Medulla oblongata (tissue), 1 donor: ENCODE data around the gene FOXN3.
A peak's percentile ranks its signal among the peaks of the same experiment; 100 is the strongest.
"Not testable (repeated sequence)": the region's sequence is repeated elsewhere in the genome, so short reads cannot be mapped to it uniquely, and the experiment has no call there.

Experiments used
- DNase-seq: peaks from one replicate; pipeline ENCODE4 v3.0.0-alpha.2; 2015; ENCODE audit errors: extremely low spot score

Gene FOXN3

DNA sequence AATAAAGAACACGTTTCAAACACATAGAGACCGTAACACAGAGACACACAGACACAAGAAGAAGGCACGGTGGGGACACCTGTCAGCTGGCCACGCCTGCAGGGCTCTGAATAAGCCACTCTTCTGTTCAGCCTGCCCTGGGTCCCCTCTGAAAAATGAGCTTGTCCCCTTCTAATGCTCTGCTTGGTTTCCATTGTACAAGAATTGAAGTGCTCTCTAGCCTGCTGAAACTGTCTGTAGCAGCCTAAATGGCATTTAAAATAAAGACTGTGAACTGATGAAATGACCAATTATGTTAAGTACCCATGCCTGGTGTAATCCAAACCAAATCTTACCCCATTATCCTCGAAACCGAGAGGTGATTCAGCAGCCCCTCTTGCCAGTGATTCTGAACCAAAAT lies 139.8 kb downstream of the FOXN3 start:
- no peak for DNase-seq

DNA sequence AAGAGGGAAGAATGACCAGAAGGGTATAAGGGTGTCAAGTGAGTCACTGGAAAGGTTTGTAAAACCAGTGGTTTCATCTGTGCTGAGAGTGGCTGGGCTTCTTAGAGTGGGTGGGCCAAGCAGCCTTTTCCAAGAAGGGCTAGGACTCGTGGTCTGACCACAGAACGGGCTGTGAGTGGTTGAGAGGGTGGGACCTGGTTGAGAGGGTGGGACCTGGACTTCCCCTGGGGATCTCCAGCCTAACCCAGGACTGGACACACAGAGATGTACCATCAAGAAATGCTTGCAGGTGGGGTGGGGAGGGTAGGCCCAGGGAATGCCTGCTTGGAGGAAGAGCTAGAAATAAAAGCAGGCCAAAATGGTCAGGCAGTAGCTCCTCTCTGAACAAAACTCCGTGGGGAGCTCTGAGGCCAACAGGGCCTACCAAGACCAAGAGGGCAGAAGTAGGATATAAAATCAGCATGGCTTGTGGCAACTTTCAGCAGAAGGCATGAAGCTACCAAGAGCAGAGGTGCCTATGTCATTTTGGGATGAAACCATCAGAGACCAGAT lies 140.5 kb downstream of the FOXN3 start:
- DNase-seq, result no peak

DNA sequence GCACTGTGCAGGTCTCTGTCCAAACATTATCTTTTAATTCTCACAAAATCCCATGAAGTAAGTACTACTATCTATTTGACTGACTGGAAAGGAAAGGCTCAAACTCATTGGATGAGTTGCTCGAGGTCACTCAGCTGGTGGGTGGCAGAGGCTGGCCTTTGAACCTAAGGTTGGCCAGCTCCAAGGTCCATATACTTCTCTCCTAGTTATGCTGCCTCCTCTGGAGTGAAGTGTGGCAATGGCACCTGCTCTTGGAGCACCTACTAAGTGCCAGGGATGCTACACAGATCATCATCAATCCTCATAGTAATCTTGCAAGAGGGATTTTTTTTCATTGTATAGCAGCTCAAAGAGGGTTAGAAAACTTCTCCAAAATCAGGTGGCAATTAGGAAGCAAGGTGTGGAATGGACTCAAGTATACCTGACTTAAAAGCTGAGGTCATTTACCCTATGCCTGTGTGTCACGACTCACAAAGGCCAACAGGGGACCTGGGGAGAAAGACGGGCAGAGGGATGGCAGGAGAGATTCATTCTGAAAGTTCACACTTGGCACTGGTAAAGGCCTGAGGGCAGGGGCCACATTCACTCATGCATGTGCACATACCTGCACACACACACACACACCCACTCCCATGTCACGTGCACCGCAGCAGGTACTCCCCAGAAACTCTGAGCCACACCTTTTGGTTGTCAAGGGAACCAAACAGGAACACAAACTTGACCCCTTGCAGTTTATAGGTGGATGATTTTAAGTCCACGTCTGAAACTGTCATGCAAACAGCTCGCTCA lies 146.4 kb downstream of the FOXN3 start:
- no peak for DNase-seq

DNA sequence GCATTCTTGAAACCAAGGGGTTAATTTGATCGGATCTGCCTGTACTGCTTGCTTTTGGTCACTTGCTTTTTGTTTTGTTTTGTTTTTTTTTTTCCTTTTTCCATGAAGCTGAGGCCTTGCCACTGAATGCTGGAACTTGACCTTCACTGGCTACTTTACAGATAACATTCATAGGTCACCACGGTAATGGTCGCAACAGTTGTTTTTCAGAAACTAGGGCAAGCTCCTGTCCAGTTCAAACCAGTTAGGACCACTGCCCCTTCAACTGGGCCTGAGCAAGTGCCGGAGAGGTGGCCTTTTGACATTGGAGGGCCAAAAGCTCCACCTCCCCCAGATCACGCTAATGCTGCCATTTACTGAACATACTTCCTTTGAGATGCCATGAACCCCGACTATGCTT lies 147.6 kb downstream of the FOXN3 start:
- no peak for DNase-seq

DNA sequence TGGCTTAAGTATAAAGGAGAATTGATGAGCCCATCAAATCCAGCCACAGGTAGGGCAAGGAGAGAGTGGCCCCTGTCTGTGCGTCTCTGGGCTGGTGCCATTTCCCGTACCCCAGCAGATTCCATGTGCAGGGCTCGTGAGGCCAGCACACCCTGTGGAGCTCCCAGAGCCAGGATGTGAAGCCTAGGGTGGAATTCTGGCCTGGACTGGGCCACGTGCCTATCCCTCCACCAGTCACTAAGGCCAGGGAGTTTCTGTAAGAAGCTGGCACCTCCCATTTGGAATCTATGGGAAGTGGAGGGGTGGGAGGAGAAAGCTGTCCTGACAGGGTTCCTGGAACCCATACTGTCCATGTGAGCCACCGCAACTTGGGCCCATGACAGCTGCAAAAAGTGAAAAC lies 148.5 kb downstream of the FOXN3 start:
- DNase-seq, result no peak

DNA sequence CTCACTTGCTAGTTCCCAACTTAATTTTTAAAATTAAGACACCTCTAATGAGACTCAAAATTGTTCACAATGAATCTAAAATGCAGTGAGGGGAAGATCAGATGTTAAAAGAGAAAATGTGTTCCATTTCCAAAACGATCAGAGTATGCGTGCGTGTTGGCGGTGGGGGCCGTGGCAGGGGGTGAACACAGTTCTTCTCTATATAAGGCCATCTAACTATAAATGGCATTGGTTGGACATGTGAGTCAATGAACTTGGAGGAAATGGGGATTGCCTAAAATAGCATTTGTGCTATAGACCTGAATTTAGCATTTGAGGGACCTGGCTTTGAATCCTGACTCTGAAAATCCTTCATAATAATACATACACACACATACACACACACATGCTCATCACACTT lies 149.4 kb downstream of the FOXN3 start:
- DNase-seq, result no peak

DNA sequence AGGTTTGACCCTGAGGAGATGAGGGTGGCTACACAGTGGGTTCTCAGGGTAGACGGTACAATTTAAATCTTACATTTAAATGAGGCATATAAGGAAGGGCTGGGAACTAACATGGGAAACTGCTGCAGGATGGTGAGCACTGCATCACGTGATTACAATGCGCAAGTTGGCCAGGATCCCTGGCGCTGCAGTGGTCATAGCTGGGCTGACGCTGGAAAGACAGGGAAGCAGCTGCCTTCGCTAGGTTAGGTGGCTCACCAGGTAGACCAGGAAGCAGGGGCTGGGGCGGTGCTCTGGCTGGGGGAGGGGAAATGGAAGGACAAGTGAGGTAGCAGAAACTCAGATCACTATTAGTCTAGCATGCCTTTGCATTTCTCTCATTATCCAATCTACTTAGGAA lies 149.9 kb downstream of the FOXN3 start:
- no peak for DNase-seq

DNA sequence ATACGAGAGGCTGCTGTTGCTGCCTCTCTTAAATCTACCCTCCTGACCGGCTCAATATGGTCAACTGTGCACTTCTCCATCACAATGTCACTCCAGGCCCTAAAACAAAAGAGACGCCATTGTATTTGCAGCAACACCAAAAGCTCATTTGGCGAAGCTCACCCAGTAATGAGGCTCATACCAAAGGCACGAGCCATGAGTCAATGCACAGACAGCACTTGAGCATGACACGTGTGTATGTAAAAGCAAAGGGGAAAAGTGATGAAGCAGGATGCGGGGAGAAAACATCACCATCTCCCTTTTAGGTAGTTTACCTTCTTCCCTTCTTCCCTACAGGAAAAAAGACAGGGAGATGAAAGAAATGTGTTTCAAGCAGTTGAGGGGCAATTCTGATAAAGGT lies 150.3 kb downstream of the FOXN3 start:
- no peak for DNase-seq

DNA sequence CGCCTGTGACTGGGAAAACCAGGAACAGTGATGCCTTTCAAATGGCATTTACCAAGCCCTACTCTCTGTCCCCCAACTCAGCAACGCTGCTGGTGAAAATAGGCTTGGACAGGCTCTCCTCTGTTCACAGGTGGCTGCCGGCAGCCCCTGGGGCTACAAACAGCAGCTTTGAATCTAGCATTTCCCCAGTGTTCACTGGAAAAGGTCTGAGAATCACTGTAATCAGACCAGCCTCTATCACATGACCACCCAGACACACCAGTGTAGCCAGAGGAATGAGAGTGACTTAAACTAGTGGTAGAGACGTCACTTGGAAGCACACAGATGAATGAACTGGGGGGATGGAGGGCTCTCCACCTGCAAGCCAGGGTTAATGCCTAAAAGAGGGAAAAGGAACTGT lies 151.8 kb downstream of the FOXN3 start:
- no peak for DNase-seq

DNA sequence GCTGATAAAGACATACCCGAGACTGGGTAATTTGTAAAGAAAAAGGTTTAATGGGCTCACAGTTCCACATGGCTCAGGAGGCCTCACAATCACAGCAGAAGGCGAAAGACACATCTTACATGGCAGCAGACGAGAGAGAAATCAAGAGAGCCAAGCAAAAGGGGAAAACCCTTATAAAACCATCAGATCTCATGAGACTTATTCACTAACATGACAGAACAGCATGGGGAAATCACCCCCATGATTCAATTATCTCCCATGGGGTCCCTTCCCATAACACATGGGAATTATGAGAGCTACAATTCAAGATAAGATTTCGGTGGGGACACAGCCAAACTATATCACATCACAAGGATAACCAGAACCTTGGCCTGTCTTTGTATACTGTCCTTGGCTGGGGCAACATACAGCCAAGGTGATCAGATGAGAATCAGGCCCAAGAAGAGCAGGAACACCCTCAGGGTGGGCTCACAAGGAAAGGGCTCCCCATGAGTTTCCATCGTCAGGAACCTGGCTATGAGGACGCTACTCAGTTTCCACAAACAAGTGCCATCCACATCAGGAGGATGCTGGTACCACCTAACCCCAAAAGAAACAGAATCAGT lies 152.7 kb downstream of the FOXN3 start:
- no peak for DNase-seq

DNA sequence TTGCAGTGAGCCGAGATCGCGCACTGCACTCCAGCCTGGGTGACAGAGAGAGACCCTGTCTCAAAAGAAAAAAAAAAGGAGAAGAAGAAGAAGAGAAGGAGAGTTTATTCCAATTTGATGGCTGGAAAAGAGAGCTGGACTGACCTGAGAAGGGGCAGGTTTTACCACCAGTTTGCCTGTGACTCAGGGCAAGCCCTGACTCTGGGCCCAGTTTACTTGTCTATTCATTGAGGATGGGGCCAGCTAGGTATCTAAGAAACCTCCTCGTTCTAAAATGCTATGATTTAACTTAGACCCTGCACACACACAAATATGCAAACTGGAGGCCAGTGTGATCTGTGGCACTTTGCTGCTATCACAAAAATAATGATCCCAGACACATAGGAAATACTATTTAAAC lies 155.0 kb downstream of the FOXN3 start:
- DNase-seq, result no peak

DNA sequence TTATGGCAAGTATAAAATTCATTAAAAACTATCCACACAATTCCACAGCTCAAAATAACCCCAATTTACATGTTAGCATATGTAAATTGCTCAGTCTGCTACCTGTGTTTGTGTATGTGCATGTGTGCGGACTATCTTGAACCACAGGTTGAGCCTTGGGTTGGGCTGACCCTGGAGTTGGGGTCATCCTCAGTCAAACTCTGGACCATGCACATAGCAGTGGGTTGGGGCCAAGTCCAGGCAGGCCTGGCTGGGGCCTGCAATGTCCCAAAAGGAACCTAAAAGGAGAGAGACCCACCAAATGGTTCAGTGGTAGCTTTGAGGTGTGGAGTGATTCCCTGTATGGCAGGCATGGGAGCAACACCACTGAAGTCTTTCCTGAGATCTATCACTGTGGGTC lies 156.1 kb downstream of the FOXN3 start:
- no peak for DNase-seq

DNA sequence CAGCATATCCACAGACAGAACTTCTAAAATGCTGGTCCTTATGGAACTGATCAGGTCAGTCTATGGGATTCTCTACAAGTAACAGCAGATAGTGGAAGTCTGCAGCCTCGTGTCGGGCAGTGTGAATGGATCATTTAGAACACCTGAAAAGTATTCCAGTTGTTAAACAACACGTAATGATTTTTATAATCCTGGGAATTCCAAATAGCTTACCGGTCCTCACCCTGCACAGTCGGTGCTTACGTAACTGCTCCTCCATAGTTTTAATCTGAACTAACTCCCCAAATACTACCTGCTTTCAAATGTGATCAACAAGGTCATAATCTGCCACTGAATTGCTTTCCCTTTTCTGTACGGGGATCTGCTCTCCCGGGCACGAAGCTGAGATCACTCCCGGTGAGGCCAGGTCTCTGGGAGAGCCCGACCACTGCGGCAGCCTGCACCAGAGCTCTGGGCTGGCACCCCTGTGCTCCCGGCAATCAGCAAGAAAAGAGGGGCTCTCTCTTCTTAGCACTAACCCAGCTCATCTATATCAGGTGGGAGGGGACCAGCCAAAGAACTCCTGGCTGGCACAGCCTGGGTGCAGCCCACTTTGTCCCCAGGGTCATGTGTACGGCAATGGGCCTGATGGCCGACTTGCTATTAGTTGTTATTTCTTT lies 157.0 kb downstream of the FOXN3 start:
- no peak for DNase-seq

DNA sequence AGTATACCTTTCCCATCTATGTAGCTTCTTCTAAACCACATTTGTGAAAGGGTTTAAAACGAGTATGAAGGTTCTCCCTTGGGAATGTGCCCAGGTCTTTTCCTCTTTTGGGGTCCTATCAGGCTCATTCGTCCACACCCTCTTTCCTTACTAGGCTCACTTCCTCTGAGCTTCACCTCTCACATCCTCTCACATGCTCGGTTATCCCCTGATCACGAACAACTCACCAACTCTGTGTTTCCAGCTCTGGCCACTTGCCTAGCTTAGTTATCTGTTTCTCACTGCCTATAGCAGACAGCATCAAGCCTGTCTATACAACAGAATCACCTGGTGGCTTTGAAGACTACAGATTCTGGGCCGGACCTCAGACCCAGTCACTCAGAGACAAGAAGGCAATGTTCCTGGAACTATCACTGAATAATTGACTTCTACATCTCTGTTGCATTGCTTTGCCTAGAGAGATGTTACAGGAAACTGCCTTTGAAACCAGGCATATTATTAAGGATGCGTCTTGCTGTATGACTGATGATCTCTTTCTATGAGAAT lies 158.2 kb downstream of the FOXN3 start:
- DNase-seq, result no peak

DNA sequence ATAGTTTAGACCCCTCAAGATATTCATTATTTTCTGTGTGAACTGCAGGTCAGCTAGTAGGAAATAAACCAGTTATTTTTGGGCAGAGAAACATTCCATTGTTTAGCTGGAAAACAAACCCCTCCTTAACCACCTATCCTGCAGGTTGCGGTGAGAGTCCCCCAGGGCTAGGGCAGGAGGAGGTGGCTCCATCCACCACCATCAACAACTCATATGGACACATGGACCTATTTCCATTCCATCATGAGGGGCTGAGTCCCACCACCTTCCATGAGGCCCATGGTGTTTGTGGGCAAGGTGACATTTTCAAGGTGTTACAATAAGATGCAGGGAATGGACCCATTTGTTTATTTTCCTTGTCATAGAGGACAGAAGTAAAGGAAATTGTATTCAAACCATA lies 160.1 kb downstream of the FOXN3 start:
- DNase-seq, result no peak

DNA sequence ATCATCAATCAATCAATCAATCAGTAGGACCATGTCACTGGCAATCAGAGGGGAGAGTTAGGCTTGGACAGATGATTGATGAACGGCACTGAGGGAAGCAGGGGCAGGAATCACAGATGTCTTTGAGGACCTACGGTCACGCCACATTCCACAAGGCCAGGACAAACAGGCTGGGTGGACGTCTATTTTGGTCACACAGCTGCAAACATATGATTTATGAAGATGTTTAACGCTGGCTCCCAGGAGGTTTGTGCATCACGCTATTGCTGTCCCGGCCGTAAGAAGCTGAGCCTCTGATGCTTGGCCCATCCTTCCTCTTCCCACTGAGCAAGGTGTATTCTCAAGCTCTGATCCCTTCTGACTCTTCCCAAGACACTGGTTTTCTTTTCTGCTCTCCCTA lies 160.8 kb downstream of the FOXN3 start:
- no peak for DNase-seq

DNA sequence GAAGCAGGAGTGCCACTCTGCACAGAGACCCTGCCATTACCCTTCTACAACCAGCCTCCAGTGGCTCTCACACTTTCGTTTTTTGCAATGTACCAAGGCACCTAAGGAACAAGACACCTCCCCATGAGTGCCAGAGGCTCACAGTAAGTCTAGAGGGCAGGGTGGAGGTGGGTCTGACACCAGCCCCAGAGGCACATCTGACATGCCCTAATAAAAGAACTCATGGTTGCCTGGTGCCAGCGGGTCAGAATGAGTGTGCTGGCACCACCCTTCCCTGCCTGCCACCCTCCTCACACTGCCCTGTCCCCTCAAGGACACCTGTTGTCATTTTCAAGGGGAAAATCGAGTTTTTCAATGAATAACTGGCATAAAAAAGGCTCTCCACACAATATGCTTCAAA lies 161.2 kb downstream of the FOXN3 start:
- DNase-seq, result no peak

DNA sequence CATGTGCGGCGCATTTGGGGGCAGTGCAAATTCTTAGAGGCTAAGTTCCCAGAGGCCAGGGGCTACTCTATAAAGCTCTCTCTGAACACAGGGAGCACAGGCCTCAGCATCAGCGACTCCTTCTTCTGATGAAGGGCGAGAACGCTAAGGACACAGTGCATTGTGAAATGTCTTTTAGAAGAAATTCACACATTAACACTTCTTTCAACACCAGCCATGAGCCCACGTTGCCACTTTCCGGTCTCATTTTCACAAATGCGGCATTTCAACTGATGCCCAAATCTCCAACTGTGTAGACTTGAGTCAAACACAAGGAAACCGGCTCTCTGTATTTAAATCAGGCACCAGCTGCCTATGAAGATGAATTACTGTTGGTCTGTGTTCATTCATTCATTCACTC lies 162.0 kb downstream of the FOXN3 start:
- no peak for DNase-seq

DNA sequence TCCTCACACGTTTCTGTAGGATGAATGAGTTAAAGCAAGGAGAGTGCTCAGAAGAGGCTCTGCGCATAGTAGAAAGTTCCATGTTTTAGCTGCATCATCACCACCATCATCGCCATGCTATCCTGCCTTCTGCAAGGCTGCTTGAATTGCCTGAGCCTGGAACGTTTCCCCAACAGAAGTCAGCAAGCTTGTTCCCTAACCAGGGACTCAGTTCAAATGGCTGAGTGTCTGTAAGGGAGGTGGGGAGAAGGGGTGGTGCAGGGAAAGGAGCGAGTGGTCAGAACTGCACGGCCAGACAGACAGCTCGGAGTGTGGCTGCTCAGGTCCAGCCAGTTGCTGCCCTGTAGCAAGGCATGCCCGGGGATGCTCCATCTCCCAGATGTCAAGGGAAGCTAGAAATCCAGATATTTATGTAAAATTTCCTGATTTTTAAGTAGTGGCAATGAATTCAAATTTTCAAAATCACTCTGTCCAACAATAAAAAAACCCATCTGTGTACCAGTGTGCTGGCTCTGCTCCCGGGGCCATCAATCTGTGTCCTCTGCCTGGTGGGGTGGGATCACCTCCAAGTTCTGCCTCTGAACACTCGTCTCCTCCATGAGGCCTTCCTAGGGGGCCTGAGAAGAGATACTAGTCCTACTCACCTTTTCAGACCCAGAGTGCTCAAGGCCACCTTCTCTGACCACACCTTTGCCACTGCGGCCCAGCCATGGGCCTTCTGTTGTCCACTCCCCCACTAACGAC lies 162.7 kb downstream of the FOXN3 start:
- peak; percentile 35 for DNase-seq

DNA sequence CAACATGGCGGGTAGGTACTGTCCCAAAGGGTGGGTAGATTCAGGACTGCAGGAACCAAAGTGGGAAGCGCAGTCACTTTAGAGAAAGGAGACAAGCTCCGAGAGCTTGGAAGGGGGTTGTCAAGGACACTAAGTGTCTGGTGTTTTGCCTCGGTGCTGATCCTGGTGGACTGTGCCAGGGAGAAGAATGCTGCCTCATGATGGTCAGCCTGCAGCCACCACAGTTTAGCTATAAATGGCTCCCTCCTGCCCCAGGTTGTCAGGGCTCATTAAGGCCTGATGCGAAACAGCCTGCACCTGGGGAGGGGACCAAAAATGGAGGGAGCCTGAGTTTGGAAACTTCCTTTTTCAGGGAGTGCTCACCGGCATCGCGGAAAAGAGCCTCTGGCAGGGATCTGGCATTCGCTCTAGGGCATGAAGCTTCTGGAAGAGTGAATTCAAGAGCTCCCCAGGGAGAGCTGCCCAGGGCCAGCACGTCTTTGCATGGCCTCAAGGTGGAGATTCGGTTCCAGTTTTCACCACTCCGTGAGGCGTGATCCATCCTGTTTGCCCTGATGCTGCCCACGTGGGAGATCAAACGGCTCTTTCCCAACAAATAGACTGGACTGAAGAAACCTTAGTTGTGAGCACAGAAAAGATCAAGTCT lies 164.0 kb downstream of the FOXN3 start:
- DNase-seq, result peak; percentile 49

DNA sequence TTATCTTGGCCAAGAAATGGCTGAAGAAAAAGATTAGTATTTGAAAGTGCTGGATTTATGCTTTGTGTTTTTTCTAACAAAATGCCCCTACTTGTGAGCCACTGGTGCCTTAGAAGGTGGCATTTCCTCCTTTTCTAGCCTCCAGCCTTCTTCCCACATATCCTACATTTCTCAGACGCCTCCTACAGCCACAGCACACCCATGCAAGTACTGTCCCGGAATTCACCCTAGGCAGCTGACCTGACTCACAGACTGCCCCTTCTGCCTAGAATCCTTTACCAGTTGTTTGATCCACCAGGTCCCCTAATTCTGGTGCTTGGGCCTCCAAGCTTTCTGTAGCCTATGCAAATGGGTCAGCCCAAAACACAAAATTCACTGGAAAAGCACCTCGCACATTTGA lies 166.0 kb downstream of the FOXN3 start:
- DNase-seq, result no peak

DNA sequence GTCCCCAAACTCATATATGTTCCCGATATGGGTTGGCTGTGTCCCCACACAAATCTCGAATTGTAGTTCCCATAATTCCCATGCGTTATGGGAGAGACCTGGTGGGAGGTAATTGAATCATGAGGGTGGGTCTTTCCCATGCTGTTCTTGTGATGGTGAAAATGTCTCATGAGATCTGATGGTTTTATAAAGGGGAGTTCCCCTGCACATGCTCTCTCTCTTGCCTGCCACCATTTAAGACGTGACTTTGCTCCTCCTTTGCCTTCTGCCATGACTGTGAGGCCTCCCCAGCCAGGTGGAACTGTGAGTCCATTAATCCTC lies 166.4 kb downstream of the FOXN3 start:
- DNase-seq, result not testable (repeated sequence)
